ENCODE data around the gene SLC16A11. TPM values are rescaled to one million over a fixed set of nuclear protein-coding genes. Genes with fewer than 3 reads are reported as not detected.
A peak's percentile ranks its signal among the peaks of the same experiment; 100 is the strongest.

SLC16A11 gene
- total and polyA plus RNA-seq, 9 of the 15 experiments (the other 6 are each of a cell fraction or from before 2014, with no cell fraction given): not detected

DNA sequence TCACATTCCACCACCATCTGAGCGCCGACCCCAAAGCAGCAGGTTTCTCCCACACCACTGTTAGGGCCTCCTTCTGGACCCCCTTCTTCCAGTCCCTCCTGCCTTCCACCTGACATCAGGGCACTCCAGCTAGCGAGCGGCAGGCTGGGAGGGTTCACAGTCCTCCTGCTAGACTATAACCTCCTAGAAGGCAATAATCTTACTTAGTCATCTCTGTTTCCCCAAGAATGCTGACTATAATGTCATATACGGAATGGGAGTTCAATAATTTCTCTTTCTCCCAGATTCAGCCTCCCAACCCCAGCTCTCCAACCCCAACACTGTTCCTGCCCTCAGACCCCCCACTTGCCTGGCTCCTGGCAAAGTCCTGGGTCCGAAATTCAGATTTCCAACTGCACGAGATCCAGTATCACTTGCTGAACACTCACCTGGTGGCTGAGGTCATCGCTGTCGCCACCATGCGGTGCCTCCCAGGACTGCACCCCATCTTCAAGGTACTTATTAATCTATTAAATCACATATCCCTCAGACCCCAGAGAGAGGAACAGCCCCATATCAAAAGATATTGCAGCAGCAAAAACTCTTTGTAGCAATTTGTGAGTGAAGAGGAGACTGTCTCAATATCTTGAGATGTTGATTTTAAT lies 42.5 kb downstream of the SLC16A11 start (continued):
- TF ChIP-seq FOXO4 (CRISPR knock-in tag; IDR thresholded peaks at IDR 0.05) (no peak), KDM5B (IDR thresholded peaks at IDR 0.05; ENCODE audit: insufficient replicate concordance, low read depth, low read length) (no peak), BHLHE40 (IDR thresholded peaks at IDR 0.05; ENCODE audit: low read length) (peak; percentile 50), DEAF1 (CRISPR knock-in tag; IDR thresholded peaks at IDR 0.05) (no peak), NR2C1 (IDR thresholded peaks at IDR 0.05) (no peak), NR2C1 (tag; IDR thresholded peaks at IDR 0.05) (no peak), SP1 (CRISPR knock-in tag; IDR thresholded peaks at IDR 0.05) (no peak), PML (IDR thresholded peaks at IDR 0.05; ENCODE audit: low read length) (no peak), ZFP91 (CRISPR knock-in tag; IDR thresholded peaks at IDR 0.05) (no peak), KLF6 (CRISPR knock-in tag; IDR thresholded peaks at IDR 0.05; ENCODE audit: borderline replicate concordance) (no peak), PHF8 (IDR thresholded peaks at IDR 0.05; ENCODE audit: borderline replicate concordance, low read length) (no peak), ZNF3 (CRISPR knock-in tag; IDR thresholded peaks at IDR 0.05) (no peak), FUS (optimal IDR thresholded peaks at IDR 0.05; ENCODE audit: low read depth, low read length) (no peak), CBX2 (IDR thresholded peaks at IDR 0.05; ENCODE audit: insufficient read depth, low read length, poor library complexity, severe bottlenecking) (no peak), E2F1 (CRISPR knock-in tag; IDR thresholded peaks at IDR 0.05) (no peak), NR2C2 (CRISPR knock-in tag; IDR thresholded peaks at IDR 0.05) (no peak), NR2C2 (tag; IDR thresholded peaks at IDR 0.05) (no peak), MITF (IDR thresholded peaks at IDR 0.05) (no peak)
- TF ChIP-seq, protein P1, sequence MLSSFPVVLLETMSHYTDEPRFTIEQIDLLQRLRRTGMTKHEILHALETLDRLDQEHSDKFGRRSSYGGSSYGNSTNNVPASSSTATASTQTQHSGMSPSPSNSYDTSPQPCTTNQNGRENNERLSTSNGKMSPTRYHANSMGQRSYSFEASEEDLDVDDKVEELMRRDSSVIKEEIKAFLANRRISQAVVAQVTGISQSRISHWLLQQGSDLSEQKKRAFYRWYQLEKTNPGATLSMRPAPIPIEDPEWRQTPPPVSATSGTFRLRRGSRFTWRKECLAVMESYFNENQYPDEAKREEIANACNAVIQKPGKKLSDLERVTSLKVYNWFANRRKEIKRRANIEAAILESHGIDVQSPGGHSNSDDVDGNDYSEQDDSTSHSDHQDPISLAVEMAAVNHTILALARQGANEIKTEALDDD (IDR thresholded peaks at IDR 0.05): no peak
